Middle frontal gyrus (tissue), 1 donor: ENCODE results near the gene ZNF274.
"Not testable (repeated sequence)": the region's sequence is repeated elsewhere in the genome, so short reads cannot be mapped to it uniquely, and the experiment has no call there.

Experiments
- DNase-seq: peaks from one replicate; pipeline ENCODE4 v3.0.0-alpha.2; 2015; ENCODE audit warnings: low spot score; ENCODE audit errors: extremely low spot score

Gene ZNF274

GRCh38 chr19:58182989-58183816, at the start of gene ZNF274:
TSS of gene ZNF274 (plus strand) at chr19:58183061. CDS start at chr19:58183966, 905 bp downstream.
- DNase-seq = peak; percentile 81

- no peak for DNase-seq
Measured at GRCh38 chr19:58134244-58134643, 48.6 kb upstream of the ZNF274 start.

DNA sequence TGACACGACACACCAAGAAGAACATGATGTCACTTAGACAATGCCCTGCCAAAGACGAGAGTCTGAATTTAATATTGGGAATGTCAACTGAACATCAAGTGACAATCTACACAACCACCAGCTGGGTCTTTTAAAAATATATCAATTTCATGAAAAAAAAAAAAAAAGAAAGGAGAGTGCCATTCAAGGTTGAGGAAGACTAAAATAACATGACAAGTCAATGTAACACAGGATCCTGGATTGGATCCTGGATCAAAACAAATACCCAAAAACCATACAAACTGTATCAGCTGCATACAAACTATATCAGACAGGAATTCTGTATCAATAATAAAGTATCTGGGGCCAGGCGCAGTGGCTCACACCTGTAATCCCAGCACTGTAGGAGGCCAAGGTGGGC, 37.0 kb upstream of the ZNF274 start:
- no peak for DNase-seq

DNA sequence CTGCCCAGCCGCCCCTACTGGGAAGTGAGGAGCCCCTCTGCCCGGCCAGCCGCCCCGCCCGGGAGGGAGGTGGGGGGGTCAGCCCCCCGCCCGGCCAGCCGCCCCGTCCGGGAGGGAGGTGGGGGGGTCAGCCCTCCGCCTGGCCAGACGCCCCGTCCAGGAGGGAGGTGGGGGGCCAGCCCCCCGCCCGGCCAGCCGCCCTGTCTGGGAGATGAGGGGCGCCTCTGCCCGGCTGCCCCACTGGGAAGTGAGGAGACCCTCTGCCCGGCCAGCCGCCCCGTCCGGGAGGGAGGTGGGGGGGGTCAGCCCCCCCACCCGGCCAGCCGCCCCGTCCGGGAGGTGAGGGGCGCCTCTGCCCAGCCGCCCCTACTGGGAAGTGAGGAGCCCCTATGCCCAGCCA, 35.4 kb upstream of the ZNF274 start:
- DNase-seq = not testable (repeated sequence)

GRCh38 chr19:58150328-58150921, 32.4 kb upstream of the ZNF274 start, which contains the start of gene ZNF329:
TSS of gene ZNF329 (minus strand) at chr19:58150789. CDS start at chr19:58129503, 21,286 bp downstream.
- DNase-seq = peak; percentile 72

DNA sequence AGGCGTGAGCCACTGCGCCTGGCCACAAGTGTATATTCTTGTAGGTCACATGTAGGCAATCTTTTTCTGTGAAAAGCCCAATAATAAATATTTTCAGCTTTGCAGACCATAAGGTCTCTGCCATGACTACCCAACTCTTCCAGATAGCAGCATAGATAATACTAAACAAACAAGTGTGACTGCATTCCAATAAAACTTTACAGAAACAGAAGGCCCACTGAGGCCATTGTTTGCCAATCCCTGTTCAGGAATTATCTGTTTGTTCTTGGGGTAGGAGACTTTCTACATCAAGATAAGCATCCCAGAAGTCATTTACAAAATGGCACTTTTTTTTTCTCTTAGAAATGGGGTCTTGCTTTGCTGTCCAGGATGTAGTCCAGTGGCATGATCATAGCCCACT, 29.5 kb upstream of the ZNF274 start:
- no peak for DNase-seq

GRCh38 chr19:58154287-58154678, 28.6 kb upstream of the ZNF274 start:
- no peak for DNase-seq

- peak; percentile 92 for DNase-seq
Measured at GRCh38 chr19:58154679-58155648, 27.9 kb upstream of the ZNF274 start.

- no peak for DNase-seq
Measured at GRCh38 chr19:58157045-58157728, 25.7 kb upstream of the ZNF274 start.

GRCh38 chr19:58166268-58166667, 16.6 kb upstream of the ZNF274 start:
- no peak for DNase-seq

GRCh38 chr19:58166708-58167280, 16.1 kb upstream of the ZNF274 start:
- no peak for DNase-seq

DNA sequence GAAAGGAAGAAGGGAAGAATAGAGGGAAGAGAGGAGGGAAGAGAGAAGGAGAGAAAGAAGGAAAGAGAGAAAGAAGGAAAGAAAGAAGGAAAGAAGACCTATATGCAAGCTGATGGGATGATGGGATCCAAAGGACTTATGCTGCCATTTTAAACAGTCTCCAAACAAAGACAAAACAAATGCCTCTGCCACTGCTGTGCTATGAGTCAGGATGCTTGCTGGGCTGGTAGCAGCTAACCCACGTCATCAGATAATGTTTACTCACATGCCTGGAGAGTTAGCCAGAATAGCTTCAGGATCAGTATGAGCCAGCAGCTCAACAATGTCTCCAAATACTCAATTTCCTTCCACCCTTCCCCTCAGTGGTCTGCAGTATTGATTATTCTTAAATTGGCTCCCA, 12.0 kb upstream of the ZNF274 start:
- no peak for DNase-seq

DNA sequence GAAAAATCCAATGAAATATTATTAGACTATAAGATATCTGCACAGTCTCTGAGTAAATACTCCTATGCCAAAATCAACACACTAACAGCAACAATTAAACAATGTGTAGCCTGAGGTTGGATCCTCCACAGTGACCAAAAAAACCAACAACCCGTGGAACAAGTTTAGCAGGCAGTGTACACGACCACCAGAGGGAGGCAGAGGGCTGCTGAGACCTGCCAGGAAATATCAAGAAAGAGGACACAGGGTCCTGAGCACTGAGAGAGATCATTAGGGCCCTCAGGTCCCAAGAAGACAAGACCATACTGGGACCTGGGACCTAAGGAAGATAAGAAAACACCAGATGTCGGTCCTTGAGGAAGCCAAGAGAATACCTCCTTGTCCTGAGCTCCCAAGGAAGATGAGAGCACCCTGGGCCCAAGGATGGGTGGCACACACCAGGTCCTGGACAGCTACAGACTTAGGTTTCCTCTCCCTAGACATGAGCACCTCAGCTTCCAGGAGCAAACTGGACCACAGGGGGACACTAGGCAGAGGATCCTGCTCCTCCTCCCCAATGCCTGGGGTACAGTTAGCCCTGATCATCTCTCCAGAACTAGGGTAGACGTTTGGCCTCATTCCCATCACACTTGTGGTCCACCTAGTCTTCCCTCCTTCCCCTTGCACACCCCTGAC, 822 bp upstream of the ZNF274 start:
- DNase-seq = no peak

DNA sequence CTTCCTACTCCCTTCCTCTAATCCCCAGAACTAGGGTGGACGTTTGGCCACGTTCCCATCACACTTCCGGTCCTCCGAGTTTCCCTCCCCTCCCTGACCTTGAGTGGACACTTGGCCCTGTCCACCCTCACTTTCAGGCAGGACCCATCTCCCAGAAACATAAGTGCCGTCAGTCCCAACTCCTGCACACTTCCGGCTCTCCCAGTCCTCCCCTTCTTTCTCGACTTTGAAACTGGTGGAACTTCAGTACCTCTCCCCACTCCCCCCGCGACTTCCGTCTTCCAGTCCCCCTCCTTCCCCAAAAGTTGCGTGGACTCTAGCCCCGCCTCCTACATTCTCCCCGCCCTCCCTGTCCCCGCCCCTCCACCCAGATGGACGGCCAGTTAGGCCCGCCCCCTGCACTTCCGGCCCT, 278 bp upstream of the ZNF274 start:
- DNase-seq = no peak

GRCh38 chr19:58183817-58184215, 955 bp downstream of the ZNF274 start:
- DNase-seq = no peak

DNA sequence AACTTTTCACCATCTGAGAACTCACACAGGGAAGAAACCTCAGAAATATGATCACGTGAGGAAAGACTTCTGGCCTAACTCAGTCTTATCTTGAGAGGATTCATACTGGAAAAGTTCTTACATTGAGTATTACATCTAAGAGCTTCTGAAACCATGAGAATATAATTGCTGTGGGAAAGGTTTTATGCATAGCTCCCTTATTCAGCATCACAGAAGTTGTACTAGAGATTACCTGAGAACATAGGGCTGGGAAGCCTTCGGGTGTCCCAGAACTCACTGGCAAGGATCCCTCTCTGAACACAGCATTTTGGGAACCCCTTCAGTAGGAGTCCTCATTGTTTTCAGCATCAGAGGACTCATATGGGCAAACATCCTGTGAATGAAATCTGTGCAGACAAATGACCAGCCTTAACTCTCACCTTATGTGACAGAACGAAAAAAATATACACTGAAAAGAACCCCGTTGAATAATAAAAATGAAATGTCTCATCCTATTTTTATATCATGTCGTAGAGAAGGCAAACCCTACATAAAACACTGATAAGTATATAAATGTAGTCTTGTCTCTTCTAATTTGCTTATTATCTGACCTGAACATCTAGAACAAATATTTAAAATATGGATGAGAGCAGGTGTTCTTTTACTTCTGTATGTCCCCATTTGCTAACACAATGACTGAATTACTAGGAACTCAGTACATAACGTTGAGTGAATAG, 14.2 kb downstream of the ZNF274 start:
- DNase-seq = no peak

DNA sequence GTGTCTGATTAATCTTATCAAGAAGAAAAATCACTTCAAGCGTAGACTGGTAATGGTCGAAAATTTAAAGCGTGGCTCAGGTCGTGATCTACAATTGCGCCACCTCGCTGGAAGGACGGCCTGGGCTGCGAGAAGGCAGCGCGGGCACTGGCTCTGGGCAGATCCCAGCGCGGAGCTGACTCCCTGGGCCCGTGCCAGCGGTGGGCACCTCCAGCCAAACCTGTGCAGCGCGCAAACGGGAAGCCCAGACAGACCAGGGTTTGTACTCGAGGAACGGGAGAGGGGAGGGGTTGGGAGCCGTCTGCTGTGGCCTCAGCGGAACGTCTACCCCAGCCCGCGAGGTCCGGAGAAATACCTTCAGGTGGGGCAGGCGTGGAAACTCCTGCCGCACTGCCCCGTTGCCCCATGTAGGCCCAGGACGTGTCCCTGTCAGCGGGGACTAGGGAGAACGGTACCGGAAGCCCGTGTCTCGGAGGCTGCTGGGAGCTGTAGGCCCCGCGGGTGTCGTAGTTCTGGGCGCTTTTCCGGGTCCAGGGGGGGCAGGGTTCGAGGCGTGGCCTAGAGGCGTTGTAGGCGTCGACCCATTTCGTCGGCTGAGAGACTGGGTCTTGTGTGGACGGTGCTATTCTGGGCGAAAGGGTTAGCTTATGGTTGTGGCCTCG, 21.1 kb downstream of the ZNF274 start:
- DNase-seq = no peak

GRCh38 chr19:58204566-58204965, 21.7 kb downstream of the ZNF274 start:
- DNase-seq = no peak

GRCh38 chr19:58209577-58209976, 26.7 kb downstream of the ZNF274 start:
- DNase-seq = no peak
